ENCODE results near the gene COPS9.

- TF ChIP-seq CTCF (IDR thresholded peaks at IDR 0.05): no peak
- TF ChIP-seq POLR2A (IDR thresholded peaks at IDR 0.05): no peak
These were observed 24.4 kb upstream of the COPS9 start for GRCh38 chr2:240160291-240161086.

Data from body of pancreas (tissue), 4 donors.